ENCODE data around the gene OR51E2. TPM values are rescaled to one million over a fixed set of nuclear protein-coding genes. Genes with fewer than 3 reads are reported as not detected.

Gene OR51E2
- total RNA-seq, 4 donors from 2014 or later, result 0.37 to 10.3 (median 2.0) TPM

DNA sequence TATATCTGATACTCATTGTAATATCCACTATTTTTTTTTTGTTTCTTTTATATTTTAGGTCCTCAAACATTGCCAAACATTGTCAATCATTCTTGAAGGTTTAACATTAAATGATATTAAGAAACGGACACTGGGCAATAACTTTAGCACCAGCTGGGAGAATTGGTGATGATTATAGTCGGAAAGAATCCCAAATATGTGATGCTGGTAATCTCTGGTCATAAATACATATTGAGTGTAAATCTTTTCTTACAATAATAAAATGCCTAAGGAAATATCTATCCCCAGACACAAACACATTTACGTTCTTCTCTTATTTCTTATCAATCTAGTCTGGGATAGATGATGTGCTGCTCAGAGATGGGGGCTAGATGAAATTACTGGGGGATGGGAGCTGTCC lies 25.2 kb downstream of the OR51E2 start:
- 48 to 55% methylated on average over 3 of the region's 3 CpGs for WGBS, 2 donors (ENCODE audit: low coverage in 1 of 2)
- DNase-seq, result no peak
- in situ Hi-C loops (cut with MboI; ENCODE audit: low pct_ligation_motif_present in 1 of 4, low pct_unique_long_range_greater_than_20kb in 1 of 4, low sequenced_read_pairs in 3 of 4) (no loop called here), intact Hi-C loops (cut with DNase I; ENCODE audit: low total_unique reads) (no loop called here)
- Histone ChIP-seq H3K27ac (no peak overlapping the region), H3K9me3 (no peaks in the 10 kb centered on the region), H3K27me3 (no peaks in the 10 kb centered on the region), H3K4me1 (no peaks in the 10 kb centered on the region), H3K36me3 (no peaks in the 10 kb centered on the region), H3K4me3 (no peak overlapping the region)
- TF ChIP-seq POLR2AphosphoS5 (IDR thresholded peaks at IDR 0.05), result no peak
- no peak for TF ChIP-seq POLR2A (IDR thresholded peaks at IDR 0.05)
- TF ChIP-seq EP300 (IDR thresholded peaks at IDR 0.05; ENCODE audit: low read depth), result no peak
- TF ChIP-seq, protein P1, sequence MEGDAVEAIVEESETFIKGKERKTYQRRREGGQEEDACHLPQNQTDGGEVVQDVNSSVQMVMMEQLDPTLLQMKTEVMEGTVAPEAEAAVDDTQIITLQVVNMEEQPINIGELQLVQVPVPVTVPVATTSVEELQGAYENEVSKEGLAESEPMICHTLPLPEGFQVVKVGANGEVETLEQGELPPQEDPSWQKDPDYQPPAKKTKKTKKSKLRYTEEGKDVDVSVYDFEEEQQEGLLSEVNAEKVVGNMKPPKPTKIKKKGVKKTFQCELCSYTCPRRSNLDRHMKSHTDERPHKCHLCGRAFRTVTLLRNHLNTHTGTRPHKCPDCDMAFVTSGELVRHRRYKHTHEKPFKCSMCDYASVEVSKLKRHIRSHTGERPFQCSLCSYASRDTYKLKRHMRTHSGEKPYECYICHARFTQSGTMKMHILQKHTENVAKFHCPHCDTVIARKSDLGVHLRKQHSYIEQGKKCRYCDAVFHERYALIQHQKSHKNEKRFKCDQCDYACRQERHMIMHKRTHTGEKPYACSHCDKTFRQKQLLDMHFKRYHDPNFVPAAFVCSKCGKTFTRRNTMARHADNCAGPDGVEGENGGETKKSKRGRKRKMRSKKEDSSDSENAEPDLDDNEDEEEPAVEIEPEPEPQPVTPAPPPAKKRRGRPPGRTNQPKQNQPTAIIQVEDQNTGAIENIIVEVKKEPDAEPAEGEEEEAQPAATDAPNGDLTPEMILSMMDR (IDR thresholded peaks at IDR 0.05), result no peak

DNA sequence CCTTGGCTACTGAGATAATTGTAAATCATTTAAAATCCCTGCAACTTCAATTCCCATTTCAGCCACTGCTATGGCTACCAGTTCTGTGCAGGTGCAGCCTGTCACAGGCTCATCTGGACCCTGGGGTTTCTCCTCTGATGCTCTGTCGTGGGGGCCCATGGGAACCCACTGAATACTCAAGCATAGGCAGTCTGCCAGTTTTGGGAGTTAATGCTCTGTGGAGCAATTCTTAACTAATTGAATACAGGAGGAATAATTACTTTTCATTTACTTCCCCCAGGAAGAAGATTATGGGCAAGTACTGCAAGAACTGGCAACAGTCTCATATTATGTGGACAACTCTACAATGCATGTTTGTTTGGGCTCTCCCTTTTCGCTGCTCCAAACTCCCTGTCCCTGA lies 25.9 kb downstream of the OR51E2 start:
- Histone ChIP-seq H3K4me3 (no peak overlapping the region), H3K4me1 (no peaks in the 10 kb centered on the region), H3K9me3 (no peaks in the 10 kb centered on the region), H3K27me3 (no peaks in the 10 kb centered on the region), H3K36me3 (no peaks in the 10 kb centered on the region), H3K27ac (no peak overlapping the region)
- no peak for TF ChIP-seq POLR2AphosphoS5 (IDR thresholded peaks at IDR 0.05)
- no peak for TF ChIP-seq EP300 (IDR thresholded peaks at IDR 0.05; ENCODE audit: low read depth)
- TF ChIP-seq, protein P1 (IDR thresholded peaks at IDR 0.05), result no peak
- intact Hi-C loops (cut with DNase I; ENCODE audit: low total_unique reads), result no loop called here
- in situ Hi-C loops (cut with MboI; ENCODE audit: low pct_ligation_motif_present in 1 of 4, low pct_unique_long_range_greater_than_20kb in 1 of 4, low sequenced_read_pairs in 3 of 4), result no loop called here
- WGBS, 2 donors (ENCODE audit: low coverage in 1 of 2), result 80 to 81% methylated on average over 2 of the region's 2 CpGs
- no peak for DNase-seq

DNA sequence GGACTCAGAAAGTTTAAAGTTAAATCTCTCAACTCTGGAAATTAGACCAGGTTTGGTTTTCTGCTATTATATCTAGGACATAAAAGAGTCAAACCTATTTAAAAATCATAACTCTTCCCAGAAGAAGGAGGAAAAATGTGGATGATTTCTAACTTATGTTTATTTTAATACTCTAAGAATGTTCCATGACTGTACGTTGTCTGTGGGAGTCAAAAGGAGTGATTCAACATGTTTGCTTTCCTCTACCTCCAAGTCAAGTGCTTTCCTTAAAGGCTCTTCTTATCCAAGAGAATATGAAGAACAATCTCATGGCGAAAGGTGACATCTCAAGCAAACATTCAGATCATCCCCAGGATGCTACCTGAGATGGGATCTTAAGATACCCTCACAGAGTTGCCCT lies 32.2 kb downstream of the OR51E2 start:
- Histone ChIP-seq H3K27ac (no peak overlapping the region), H3K36me3 (no peaks in the 10 kb centered on the region), H3K4me1 (no peaks in the 10 kb centered on the region), H3K9me3 (no peaks in the 10 kb centered on the region), H3K4me3 (no peak overlapping the region), H3K27me3 (no peaks in the 10 kb centered on the region)
- WGBS, 2 donors (ENCODE audit: low coverage in 1 of 2), result 67 to 69% methylated on average over 2 of the region's 2 CpGs
- TF ChIP-seq, protein P1 (IDR thresholded peaks at IDR 0.05), result no peak
- intact Hi-C loops (cut with DNase I; ENCODE audit: low total_unique reads) (no loop called here), in situ Hi-C loops (cut with MboI; ENCODE audit: low pct_ligation_motif_present in 1 of 4, low pct_unique_long_range_greater_than_20kb in 1 of 4, low sequenced_read_pairs in 3 of 4) (no loop called here)
- no peak for DNase-seq

DNA sequence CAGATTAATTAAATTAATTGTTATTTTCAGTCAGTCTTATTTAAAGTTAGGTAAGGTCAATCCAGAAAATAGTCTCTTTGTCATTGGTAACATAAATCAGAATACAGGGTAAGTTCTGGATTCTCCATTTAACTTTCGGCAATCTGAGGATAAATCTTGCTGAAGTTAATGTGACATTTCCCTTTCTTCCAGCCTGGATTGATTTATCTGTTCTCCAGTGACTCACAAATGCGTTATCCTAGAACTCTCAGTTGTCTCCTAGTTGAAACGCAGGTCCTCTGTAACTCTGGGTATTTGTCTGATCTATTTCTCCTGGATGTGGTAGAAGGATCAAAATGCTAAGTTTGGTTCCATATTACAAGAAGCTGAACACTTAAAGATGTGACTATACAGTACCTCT lies 32.9 kb downstream of the OR51E2 start:
- no peaks in the 10 kb centered on the region for H3K36me3 ChIP-seq
- H3K27ac ChIP-seq, result no peak overlapping the region
- H3K27me3 ChIP-seq, result no peaks in the 10 kb centered on the region
- H3K4me3 ChIP-seq, result no peak overlapping the region
- no peak for TF ChIP-seq POLR2AphosphoS5 (IDR thresholded peaks at IDR 0.05)
- TF ChIP-seq, protein P1 (IDR thresholded peaks at IDR 0.05), result no peak
- TF ChIP-seq POLR2A (IDR thresholded peaks at IDR 0.05), result no peak
- no peak for TF ChIP-seq EP300 (IDR thresholded peaks at IDR 0.05; ENCODE audit: low read depth)
- no peak for DNase-seq
- intact Hi-C loops (cut with DNase I; ENCODE audit: low total_unique reads), result no loop called here
- H3K4me1 ChIP-seq, result no peaks in the 10 kb centered on the region
- in situ Hi-C loops (cut with MboI; ENCODE audit: low pct_ligation_motif_present in 1 of 4, low pct_unique_long_range_greater_than_20kb in 1 of 4, low sequenced_read_pairs in 3 of 4), result no loop called here
- 62 to 74% methylated on average over 3 of the region's 3 CpGs for whole genome bisulfite sequencing, 2 donors (ENCODE audit: low coverage in 1 of 2)
- no peaks in the 10 kb centered on the region for H3K9me3 ChIP-seq

Data from transverse colon (tissue), 4 donors.